ENCODE results near the gene EYA4.

- TF ChIP-seq, protein P1, sequence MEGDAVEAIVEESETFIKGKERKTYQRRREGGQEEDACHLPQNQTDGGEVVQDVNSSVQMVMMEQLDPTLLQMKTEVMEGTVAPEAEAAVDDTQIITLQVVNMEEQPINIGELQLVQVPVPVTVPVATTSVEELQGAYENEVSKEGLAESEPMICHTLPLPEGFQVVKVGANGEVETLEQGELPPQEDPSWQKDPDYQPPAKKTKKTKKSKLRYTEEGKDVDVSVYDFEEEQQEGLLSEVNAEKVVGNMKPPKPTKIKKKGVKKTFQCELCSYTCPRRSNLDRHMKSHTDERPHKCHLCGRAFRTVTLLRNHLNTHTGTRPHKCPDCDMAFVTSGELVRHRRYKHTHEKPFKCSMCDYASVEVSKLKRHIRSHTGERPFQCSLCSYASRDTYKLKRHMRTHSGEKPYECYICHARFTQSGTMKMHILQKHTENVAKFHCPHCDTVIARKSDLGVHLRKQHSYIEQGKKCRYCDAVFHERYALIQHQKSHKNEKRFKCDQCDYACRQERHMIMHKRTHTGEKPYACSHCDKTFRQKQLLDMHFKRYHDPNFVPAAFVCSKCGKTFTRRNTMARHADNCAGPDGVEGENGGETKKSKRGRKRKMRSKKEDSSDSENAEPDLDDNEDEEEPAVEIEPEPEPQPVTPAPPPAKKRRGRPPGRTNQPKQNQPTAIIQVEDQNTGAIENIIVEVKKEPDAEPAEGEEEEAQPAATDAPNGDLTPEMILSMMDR (IDR thresholded peaks at IDR 0.05) = no peak
- no peak for TF ChIP-seq EP300 (IDR thresholded peaks at IDR 0.05)
- TF ChIP-seq POLR2A (IDR thresholded peaks at IDR 0.05) = no peak
Measured at GRCh38 chr6:133394630-133395029, 153.5 kb downstream of the EYA4 start.
